IPS-18c (cell line): ENCODE results near the gene ANKRD52.
"Not testable (repeated sequence)": the region's sequence is repeated elsewhere in the genome, so short reads cannot be mapped to it uniquely, and the experiment has no call there.

Experiments
- H3K4me3 ChIP-seq: 2 replicates; pipeline ENCODE4 v1.7.0; 2013; ENCODE audit warnings: low read depth, mild to moderate bottlenecking, low read length, moderate library complexity; ENCODE audit not compliant: insufficient read depth
- H3K9me3 ChIP-seq: one replicate; pipeline ENCODE4 v1.6.1; 2013; ENCODE audit warnings: mild to moderate bottlenecking, low read length, moderate library complexity; ENCODE audit not compliant: control insufficient read depth, insufficient read depth

Gene ANKRD52

DNA sequence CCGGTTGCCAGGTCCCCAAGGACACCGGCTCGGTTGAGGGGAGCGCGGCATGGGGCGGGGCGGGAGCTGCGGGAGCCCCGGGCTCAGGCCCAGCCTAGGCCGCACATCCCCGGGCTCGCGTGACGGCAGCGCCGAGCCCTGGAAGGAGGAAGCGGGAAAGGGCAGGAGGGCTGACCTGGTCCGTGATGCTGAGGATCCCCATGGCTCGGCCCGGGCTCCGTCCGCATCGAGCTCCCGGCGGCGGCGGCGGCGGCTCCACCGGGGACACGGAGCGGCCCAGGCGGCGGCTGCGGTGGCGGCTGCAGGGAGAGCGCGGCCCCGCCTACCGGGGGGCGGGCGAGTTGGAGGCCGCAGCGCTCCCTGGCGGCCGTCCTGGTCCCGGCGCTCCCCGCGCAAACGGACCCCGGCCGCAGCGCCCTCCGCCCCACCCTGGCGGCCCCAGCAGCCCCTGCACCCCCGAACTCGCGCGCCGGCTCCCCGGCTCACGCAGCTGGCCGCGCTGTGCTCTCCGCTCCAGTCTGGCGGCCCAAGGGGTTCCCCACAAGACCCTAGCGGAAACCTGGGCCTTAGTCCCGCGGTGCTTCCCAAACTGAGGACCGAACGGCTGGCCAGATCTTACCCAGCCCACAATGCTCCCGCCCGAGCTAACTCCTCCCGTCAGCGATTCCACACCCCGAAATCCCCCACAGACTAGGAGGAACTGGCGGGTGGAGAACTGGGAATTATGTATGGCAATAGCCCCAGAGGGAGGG lies at the start of gene ANKRD52:
Gene ANKRD52, minus strand, starts transcription at position 317 of the 752 bp plus-strand sequence. Its CDS starts 115 bp downstream, at position 202.
- H3K9me3 ChIP-seq: no peaks in the 10 kb centered on the region
- H3K4me3 ChIP-seq: peak within 1 kb of the TSS; percentile 71

DNA sequence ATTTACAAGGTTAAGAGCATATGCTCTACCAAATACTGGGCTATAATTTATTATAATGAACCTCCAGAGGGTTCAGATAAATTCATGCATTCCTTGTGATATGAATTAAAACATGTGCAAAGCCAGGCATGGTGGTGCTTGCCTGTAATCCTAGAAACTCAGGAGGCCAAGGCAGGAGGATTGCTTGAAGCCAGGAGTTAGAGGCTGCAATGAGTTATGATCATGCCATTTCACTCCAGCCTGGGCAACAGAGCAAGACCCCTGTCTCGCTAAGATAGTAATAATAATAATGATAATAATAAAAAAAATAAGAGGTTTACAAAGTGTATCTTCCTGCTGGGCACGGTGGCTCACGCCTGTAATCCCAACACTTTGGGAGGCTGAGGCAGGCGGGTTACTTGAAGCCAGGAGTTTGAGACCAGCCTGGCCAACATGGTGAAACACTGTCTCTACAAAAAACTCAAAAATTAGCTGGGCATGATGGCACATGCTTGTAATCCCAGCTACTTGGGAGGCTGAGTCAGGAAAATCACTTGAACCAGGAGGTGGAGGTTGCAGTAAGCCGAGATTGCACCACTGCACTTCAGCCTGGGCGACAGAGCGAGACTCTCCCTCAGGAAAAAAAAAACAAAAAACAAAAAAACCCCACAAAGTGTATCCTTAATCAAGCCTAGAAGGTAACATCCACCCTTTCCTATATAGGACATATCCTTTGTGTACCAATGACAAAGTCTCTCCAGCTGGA lies 49.2 kb upstream of the ANKRD52 start:
- H3K4me3 ChIP-seq: no peak overlapping the region
- H3K9me3 ChIP-seq: no peaks in the 10 kb centered on the region

DNA sequence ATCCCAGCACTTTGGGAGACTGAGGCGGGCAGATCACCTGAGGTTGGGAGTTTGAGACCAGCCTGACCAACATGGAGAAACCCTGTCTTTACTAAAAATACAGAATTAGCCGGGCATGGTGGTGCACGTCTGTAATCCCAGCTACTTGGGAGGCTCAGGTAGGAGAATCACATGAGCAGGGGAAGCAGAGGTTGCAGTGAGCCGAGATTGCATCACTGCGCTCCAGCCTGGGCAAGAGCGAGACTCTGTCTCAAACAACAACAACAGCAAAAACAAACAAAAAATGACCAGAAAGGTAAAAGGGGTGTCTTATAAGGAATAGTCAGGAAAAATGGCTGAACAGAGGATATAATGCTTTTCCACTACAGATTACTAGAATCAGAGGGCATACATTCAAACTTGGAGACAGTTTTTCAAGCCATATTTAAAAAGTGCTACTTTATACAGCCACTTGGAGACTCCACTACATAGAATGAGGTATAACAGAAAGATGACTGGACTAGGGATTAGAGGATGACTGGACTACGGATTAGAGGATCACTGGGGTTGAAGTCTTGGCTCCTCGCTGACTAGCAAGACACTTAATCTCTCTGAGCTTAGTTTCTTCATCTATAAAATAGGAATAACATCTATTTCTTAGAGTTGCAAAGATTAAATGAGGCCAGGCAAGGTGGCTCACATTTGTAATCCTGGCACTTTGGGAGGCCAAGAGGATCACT lies 46.8 kb upstream of the ANKRD52 start:
- H3K4me3 ChIP-seq: no peak overlapping the region
- no peaks in the 10 kb centered on the region for H3K9me3 ChIP-seq

DNA sequence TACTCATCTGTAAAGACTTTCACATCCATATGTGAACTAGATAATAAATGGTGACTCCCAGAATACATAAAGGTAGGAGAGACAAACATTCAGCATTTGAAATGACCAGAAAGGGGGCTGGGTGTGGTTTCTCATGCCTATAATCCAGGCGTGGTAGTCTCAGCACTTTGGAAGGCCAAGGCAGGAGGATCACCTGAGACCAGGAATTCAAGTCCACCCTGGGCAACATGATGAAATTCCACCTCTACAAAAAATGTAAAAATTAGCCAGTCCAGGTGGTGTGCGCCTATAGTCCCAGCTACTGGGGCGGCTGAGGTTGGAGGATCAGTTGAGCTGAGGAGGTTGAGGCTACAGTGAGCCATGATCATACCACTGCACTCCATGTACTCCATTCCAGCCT lies 46.1 kb upstream of the ANKRD52 start:
- no peak overlapping the region for H3K4me3 ChIP-seq
- H3K9me3 ChIP-seq: no peaks in the 10 kb centered on the region

DNA sequence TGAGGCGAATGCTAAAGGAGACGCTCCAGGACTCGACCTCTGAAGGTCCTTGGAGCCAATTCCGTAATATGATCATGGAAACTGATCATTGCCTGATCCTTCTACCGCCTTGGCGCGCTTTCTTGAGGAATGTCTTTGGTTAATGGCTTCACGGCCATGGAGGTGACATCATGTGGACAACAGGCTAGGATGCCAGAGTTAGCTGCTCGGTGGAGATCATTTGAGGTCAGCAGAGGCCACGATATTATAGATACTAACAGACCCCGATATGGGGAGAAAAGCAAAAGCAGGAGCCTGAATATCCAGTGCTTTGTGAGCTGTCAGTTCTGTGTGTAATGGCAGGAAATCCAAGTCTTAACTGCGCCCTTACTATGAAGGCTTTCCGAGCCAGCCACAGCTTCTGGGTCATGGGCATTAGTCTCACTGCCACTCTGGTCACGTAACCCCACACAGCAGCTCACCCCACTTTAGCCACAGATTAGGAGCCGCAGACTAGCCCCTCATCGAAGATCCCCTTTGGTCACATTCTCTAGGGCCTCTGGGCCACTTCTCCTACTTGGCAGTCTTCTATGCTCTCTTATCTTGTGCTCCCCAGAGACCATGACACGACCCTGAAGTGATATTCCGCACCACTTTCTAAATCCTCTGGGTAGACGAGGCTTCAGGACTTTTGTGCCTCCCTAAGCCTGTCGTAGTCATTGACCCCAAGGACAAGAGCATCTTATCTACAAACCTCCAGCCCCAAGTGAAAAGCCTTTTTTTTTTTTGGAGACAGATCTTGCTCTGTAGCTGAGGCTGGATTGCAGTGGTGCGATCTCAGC lies 42.7 kb upstream of the ANKRD52 start:
- no peaks in the 10 kb centered on the region for H3K9me3 ChIP-seq
- peak overlapping the region; percentile 50 for H3K4me3 ChIP-seq

DNA sequence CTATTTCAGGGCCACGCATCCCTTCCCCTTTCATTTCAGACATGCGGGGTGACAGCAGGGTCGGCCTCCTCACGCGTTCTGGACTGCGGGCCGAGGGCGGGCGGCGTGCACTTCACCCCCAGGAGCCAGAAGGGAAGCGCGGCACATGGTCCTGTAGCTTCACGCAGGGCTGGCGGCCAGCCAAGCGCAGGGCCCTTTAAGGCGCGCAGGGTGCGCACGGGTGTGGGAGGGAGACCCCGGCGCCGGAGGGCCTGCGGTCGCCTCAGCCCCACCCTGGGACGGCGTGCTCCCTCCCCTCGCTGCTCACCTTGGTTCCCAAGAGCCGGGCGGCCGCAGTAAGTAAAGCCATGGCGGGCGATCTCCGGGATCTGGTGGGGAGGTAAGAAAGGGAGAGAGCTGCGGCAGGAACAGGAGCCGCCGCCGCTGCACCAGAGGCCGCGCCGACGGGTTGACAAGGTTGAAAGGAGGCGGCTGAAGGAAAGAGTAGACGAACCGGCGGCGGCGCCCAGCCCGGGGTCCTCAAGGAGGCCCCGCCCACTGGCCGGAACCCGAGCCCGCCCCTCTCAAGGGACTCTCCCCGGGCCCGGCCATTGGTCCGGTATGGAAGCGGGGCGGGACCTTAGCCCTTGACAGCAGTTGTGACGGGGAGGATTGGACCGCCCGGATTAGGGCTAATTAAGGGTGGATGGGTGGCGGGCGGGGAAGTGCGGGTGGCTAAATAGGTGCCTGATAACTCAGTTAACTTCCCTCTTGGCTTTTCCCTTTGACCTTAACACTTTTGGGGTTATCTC lies 41.9 kb upstream of the ANKRD52 start, which contains the start of gene CS:
Gene CS, minus strand, starts transcription at position 478 of the 791 bp plus-strand sequence. Its CDS starts 129 bp downstream, at position 349.
- no peaks in the 10 kb centered on the region for H3K9me3 ChIP-seq

DNA sequence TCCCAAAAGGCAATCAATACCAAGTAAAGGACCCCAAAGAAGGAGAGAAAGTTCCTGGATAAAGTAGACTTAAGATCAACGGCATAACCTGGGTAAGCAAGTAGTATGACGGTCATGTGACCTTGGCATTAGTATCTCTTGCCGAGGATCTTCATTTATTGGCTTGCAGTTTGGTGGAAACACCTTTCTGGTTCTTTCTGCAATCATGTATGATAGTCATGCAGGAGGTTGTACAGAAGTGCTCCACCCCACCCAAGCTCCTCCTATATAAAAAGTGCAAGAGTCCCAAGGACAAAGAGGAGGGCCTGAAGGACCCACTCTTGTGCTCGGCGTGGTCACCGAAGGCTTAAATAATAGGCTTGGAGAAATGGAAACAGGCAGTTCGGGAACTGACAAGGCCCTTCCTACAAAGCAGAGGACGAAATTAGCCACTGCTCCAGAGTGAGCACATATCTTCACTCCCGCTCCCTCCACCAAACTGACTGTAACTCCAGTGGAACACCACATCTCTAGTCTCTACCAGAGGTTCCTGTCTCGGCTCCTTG lies 41.2 kb upstream of the ANKRD52 start:
- H3K9me3 ChIP-seq: no peaks in the 10 kb centered on the region
- H3K4me3 ChIP-seq: peak overlapping the region; percentile 78

More for the DNA sequence above, 41.9 kb upstream of the ANKRD52 start, which contains the start of gene CS:
- peak within 1 kb of the TSS; percentile 78 for H3K4me3 ChIP-seq

DNA sequence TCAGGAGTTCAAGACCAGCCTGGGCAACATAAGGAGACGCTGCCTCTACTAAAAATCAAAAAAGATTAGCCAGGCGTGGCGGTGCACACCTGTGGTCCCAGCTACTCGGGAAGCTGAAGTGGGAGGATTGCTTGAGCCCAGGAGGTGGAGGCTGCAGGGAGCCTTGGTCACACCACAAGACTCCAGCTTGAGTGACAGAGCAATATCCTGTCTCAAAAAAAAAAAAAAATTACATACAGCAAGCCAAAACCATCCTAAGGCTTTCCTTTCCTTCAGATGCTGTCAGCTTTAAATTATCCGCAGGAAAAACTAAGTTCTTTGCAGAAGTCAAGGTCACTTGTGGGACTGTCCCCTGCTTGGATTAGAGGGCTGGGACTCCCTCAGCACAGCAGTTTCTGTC lies 40.6 kb upstream of the ANKRD52 start:
- H3K9me3 ChIP-seq: no peaks in the 10 kb centered on the region
- H3K4me3 ChIP-seq: peak overlapping the region; percentile 78; the same call in 1 of the 2 replicates

DNA sequence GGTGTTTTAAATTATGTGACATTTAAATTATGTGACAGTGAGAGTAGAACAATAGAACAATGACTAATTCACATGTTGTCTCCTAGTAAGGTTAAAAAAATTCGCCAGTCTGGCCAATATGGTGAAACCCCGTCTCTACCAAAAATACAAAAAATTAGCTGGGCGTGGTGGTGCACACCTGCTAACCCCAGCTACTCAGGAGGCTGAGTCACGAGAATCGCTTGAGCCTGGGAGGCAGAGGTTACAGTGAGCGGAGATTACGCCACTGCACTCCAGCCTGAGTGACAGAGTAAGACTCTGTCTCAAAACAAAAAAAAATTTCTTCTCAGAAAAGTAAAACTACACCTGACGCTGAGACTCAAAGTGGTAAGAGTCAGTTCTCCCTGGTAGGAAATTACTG lies 39.2 kb upstream of the ANKRD52 start:
- no peak overlapping the region for H3K4me3 ChIP-seq
- no peaks in the 10 kb centered on the region for H3K9me3 ChIP-seq

DNA sequence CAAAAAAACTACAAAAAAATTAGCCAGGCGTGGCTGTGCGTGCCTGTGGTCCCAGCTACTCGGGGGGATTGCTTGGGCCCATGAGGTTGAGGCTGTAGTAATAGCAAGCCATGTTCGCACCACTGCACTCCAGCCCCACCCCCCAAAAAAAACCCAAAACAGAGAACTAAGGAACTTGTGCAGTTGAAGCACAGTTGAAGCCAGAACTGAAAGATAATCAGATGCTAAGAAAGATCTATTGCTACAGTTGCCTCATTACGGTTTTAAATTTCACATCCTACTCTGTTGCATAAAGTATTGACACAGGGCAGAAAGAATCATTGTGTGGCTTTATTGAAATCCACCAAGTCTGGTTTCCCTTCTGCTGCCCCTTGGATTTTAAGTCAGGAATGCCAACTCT lies 38.1 kb upstream of the ANKRD52 start:
- Histone ChIP-seq H3K4me3 (no peak overlapping the region), H3K9me3 (no peaks in the 10 kb centered on the region)

DNA sequence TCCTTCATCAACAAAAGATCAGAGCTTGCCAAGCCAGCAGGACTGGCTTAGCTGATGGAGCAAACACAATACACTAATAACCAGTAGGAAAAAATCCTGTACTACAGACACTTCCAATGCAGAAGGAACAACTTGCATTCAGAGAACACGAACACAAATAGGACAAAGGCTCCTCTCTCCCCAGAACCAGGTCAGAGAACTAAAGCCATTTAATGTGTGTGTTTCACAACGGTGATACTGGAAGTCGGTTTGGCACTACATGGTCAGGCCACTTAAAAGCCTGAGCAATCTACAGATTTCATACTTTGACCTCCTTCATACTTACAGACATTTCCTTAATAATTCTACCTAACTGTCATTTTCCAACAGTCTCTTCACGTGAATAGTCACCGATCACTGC lies 35.6 kb upstream of the ANKRD52 start:
- H3K4me3 ChIP-seq: no peak overlapping the region

DNA sequence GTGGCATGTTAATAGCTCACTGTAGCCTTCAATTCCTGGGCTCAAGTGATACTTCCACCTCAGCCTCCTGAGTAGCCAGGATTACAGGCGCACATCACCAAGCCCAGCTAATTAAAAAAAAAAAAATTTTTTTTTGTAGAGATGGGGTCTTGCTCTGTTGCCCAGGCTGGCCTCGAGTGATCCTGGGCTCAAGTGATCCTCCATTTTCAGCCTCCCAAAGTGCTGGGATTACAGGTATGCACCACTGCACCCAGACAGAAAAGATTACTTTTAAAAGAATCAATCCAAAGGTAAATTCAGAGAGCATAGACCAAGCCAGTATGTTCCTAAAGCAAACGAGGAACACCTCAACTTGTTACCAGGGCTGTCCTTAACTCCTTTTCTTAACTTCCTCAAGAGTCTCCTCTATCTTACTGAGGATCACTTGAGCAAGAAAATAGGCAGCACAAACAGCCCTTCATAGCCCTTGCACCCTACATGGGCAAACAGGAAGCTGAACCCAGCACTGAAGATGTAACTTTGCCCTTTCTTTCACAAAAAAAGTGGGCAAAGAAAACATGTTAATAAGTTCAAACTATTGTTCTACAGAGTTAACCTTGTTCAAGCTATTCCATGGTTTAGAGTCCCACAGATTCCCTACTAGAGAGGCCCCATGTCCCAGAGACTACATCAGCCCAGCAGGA lies 30.7 kb upstream of the ANKRD52 start:
- H3K9me3 ChIP-seq: no peaks in the 10 kb centered on the region
- no peak overlapping the region for H3K4me3 ChIP-seq

More for the DNA sequence above, 35.6 kb upstream of the ANKRD52 start:
- H3K9me3 ChIP-seq: no peaks in the 10 kb centered on the region

DNA sequence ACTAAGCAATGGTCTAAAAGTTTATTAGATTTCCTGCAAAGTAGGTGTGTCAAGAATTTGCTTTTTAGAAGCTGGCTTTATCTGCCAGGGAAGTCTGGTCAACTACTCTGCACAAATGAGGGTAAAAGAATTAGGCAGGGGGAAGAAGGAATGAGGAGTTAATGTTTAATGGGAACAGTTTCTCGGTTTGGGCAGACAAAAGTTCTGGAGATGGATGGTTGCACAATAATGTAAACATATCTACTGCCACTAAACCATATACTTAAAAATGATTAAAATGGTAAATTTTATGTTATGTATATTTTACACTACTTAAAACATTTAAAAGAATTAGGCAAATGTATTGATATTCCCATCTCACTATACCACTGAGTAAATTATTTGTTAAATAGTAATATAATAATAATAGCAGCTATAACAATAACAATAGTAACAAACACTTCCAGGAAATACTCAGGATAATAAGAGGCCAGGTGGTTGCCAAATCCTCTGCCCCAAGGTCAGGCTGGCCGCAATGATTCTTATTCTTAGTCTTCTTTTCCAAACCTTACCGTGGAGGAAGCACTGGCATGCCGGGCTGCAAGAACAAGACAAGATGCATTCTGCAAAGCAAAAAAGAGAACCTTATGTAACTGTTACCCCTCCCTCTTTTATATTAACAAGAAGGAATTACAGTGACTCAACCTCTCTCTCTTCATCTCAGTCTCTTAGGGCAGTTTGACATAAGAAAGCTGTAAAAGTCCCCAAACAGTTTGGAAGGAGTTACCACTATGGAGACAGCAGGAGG lies 28.1 kb upstream of the ANKRD52 start:
- Histone ChIP-seq H3K4me3 (no peak overlapping the region), H3K9me3 (no peaks in the 10 kb centered on the region)

DNA sequence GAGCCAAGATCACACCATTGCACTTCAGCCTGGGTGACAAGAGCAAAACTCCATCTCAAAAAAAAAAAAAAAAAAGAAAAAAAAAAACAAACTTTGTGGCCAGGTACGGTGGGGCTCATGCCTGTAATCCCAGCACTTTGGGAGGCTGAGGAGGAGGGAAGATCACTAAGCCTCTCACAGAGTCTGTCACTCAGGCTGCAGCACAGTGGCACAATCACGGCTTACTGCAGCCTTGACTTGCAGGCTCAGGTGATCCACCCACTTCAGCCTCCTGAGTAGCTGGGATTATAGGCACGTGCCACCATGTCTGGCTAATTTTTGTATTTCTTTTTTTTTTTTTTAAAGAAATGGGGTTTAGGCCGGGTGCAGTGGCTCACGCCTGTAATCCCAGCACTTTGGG lies 26.1 kb upstream of the ANKRD52 start:
- H3K4me3 ChIP-seq, H3K9me3 ChIP-seq: not testable (repeated sequence)

DNA sequence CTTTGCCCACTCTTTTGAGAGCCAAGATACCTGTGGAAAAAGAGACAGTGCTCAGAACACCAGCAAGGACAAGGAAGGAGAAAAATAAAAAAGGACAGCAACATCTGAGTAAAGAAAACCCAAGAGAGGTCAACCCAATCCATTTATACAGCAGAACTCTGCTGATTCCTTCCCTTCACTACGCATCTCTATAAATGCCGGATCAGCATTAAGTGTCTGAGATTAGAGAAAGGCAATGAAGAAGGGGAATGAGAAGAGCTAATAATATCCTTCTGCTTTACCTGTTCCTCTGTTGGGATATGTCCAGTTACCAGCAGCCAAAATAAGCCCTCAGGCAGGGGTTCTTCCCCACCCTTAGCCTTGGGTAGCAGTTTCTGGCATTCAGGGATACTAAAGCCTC lies 24.4 kb upstream of the ANKRD52 start:
- no peaks in the 10 kb centered on the region for H3K9me3 ChIP-seq
- no peak overlapping the region for H3K4me3 ChIP-seq
